SK-N-SH (cell line): ENCODE results near the gene CEACAM19. TPM values are rescaled to one million over a fixed set of nuclear protein-coding genes. Genes with fewer than 3 reads are reported as not detected.

Experiments used
- CTCF ChIA-PET: fragments of 300-600, 350-600 bp; formaldehyde crosslinking; extraction: SDS; loops from one replicate; lab custom pipeline; 2021; lab: Yijun Ruan, JAX
- POLR2A ChIA-PET: fragments of 350-600 bp; sonication (Branson Sonifier 250); formaldehyde crosslinking; extraction: SDS; loops from one replicate; lab custom pipeline; 2020; ENCODE audit warnings: antibody characterized with exemption, inconsistent platforms; lab: Yijun Ruan, JAX
- DNase-seq: peaks from one replicate; pipeline ENCODE4 v3.0.0; 2012
- H2AFZ ChIP-seq: fragments of 200-600 bp; sonication (generic); 2 replicates; pipeline ENCODE4 v1.8.1; 2016; ENCODE audit warnings: antibody characterized with exemption, mild to moderate bottlenecking, low read depth
- H3F3A ChIP-seq: fragments of 200-600 bp; sonication (generic); replicated peaks from 2 replicates; pipeline ENCODE3; 2016; ENCODE audit warnings: antibody characterized with exemption, mild to moderate bottlenecking; ENCODE audit not compliant: insufficient read depth
- H3K27ac ChIP-seq, 2 experiments: fragments of 200-500 bp in 1 of 2; fragments of 200-600 bp in 1 of 2; sonication (Bioruptor generic) in 1 of 2; sonication (generic), shearing (Covaris generic) in 1 of 2; 2 replicates each; pipeline versions ENCODE4 v1.5.1 to v1.6.1; 2014 to 2016; ENCODE audit warnings: low read depth in 2 of 2, inconsistent platforms in 1 of 2, low read length in 1 of 2, mild to moderate bottlenecking in 1 of 2, mixed read lengths in 1 of 2
- H3K27me3 ChIP-seq: fragments of 200-600 bp; sonication (generic), shearing (Covaris generic); 2 replicates; pipeline ENCODE4 v1.6.1; 2016; ENCODE audit warnings: mixed run types; ENCODE audit not compliant: insufficient read depth
- H3K36me3 ChIP-seq, 2 experiments: fragments of 200-500 bp in 1 of 2; fragments of 200-600 bp in 1 of 2; sonication (Bioruptor generic) in 1 of 2; sonication (generic) in 1 of 2; replicated peaks in 1 of 2; 2 replicates each; pipeline versions ENCODE3 to v1.5.1; 2014 to 2016; ENCODE audit warnings: low read length in 1 of 2, mild to moderate bottlenecking in 1 of 2; ENCODE audit not compliant: insufficient read depth in 2 of 2, control insufficient read depth in 1 of 2
- H3K4me1 ChIP-seq, 2 experiments: fragments of 200-500 bp in 1 of 2; fragments of 200-600 bp in 1 of 2; sonication (Bioruptor generic) in 1 of 2; sonication (generic), shearing (Covaris generic) in 1 of 2; 2 replicates each; pipeline versions ENCODE4 v1.5.1 to v1.6.1; 2014 to 2016; ENCODE audit warnings: low read depth in 1 of 2, low read length in 1 of 2, mixed run types in 1 of 2; ENCODE audit not compliant: insufficient read depth in 2 of 2, control insufficient read depth in 1 of 2
- H3K4me2 ChIP-seq: fragments of 200-600 bp; sonication (generic), shearing (Covaris generic); 2 replicates; pipeline ENCODE4 v1.6.1; 2017; ENCODE audit warnings: mixed run types
- H3K4me3 ChIP-seq, 2 experiments: fragments of 200-500 bp in 1 of 2; fragments of 200-600 bp in 1 of 2; sonication (Bioruptor generic) in 1 of 2; sonication (generic), shearing (Covaris generic) in 1 of 2; 2 replicates each; pipeline versions ENCODE4 v1.5.1 to v1.8.1; 2014 to 2016; ENCODE audit warnings: low read depth in 2 of 2, inconsistent platforms in 1 of 2, low read length in 1 of 2, mild to moderate bottlenecking in 1 of 2, mixed read lengths in 1 of 2, moderate library complexity in 1 of 2
- H3K79me2 ChIP-seq: fragments of 200-600 bp; sonication (generic); 2 replicates; pipeline ENCODE4 v1.8.1; 2017; ENCODE audit warnings: mild to moderate bottlenecking; ENCODE audit not compliant: insufficient read depth
- H3K9ac ChIP-seq: fragments of 200-600 bp; sonication (generic); 2 replicates; pipeline ENCODE4 v1.6.1; 2017; ENCODE audit warnings: mixed run types
- H3K9me2 ChIP-seq: fragments of 200-600 bp; sonication (generic); 2 replicates; pipeline ENCODE4 v1.6.1; 2017; ENCODE audit warnings: mixed run types
- H3K9me3 ChIP-seq: fragments of 200-600 bp; sonication (generic); 2 replicates; pipeline ENCODE4 v1.6.1; 2017; ENCODE audit warnings: mixed run types, mild to moderate bottlenecking, moderate library complexity
- H4K20me1 ChIP-seq: fragments of 200-600 bp; sonication (generic); 2 replicates; pipeline ENCODE4 v1.6.1; 2017; ENCODE audit warnings: mild to moderate bottlenecking, mixed run types; ENCODE audit not compliant: insufficient read depth
- EZH2phosphoT487 ChIP-seq: fragments of 200-600 bp; sonication (generic); IDR thresholded peaks from 2 replicates; pipeline ENCODE4 v1.6.1; 2017; ENCODE audit warnings: low read depth, mixed run types, mild to moderate bottlenecking, antibody characterized with exemption, moderate library complexity, borderline replicate concordance
- FOSL2 ChIP-seq: IDR thresholded peaks from 2 replicates; pipeline ENCODE4 v1.4.0; 2012; ENCODE audit warnings: low read depth, mild to moderate bottlenecking, moderate library complexity, borderline replicate concordance
- JUND ChIP-seq: IDR thresholded peaks from 2 replicates; pipeline ENCODE4 v1.4.0; 2012
- MEF2A ChIP-seq: IDR thresholded peaks from 2 replicates; pipeline ENCODE4 v1.4.0; 2012; ENCODE audit warnings: low read depth, borderline replicate concordance
- NFIC ChIP-seq: IDR thresholded peaks from 2 replicates; pipeline ENCODE4 v1.4.0; 2012; ENCODE audit warnings: borderline replicate concordance
- PBX3 ChIP-seq: IDR thresholded peaks from 2 replicates; pipeline ENCODE4; 2012
- REST ChIP-seq: IDR thresholded peaks from 2 replicates; pipeline ENCODE4 v1.6.1; 2012; ENCODE audit warnings: mild to moderate bottlenecking, low read depth, low read length, moderate library complexity
- RFX5 ChIP-seq: IDR thresholded peaks from 2 replicates; pipeline ENCODE4 v1.6.1; 2012; ENCODE audit warnings: mild to moderate bottlenecking, improper control_type of control experiment, low read length
- RXRA ChIP-seq: IDR thresholded peaks from 2 replicates; pipeline ENCODE4 v1.4.0; 2012; ENCODE audit warnings: low read depth, mild to moderate bottlenecking, borderline replicate concordance
- TAF1 ChIP-seq: IDR thresholded peaks from 2 replicates; pipeline ENCODE4 v1.6.1; 2012; ENCODE audit warnings: low read depth, mild to moderate bottlenecking, low read length, moderate library complexity, borderline replicate concordance
- TCF12 ChIP-seq: IDR thresholded peaks from 2 replicates; pipeline ENCODE4 v1.4.0; 2012
- YY1 ChIP-seq: IDR thresholded peaks from 2 replicates; pipeline ENCODE4 v1.4.0; 2012; ENCODE audit warnings: low read depth, mild to moderate bottlenecking
- WGBS: methylation state at CpG from one replicate; pipeline ENCODE4 v1.1.6; 2017; ENCODE audit warnings: low lambda C conversion rate; 5-methylcytosine and 5-hydroxymethylcytosine counted together
- polyA plus RNA-seq, 3 experiments: library from polyadenylated mRNA; depleted of rRNA; stranded (reverse); fragments of >200 nt; gene quantifications; 2 replicates each; pipeline ENCODE4 v1.2.3, GENCODE V29; 2012
- TF ChIP-seq, protein P1 (sequence below): fragments of 150-350 bp; IDR thresholded peaks from 2 replicates; pipeline ENCODE4 v1.6.1; 2017; ENCODE audit warnings: antibody characterized with exemption, low read length, low read depth, borderline replicate concordance
- TF ChIP-seq, protein P2 (sequence below): IDR thresholded peaks from 2 replicates; pipeline ENCODE4 v1.4.0; 2012; ENCODE audit warnings: low read depth
- TF ChIP-seq, protein P3 (sequence below): fragments of 200-600 bp; sonication (generic); IDR thresholded peaks from 2 replicates; pipeline ENCODE4 v1.6.1; 2017; ENCODE audit warnings: antibody characterized with exemption, mild to moderate bottlenecking, moderate library complexity

CEACAM19 gene
- polyA plus RNA-seq, 1 of the 3 experiments (the other 2 are of a cell fraction) = 2.0 TPM

DNA sequence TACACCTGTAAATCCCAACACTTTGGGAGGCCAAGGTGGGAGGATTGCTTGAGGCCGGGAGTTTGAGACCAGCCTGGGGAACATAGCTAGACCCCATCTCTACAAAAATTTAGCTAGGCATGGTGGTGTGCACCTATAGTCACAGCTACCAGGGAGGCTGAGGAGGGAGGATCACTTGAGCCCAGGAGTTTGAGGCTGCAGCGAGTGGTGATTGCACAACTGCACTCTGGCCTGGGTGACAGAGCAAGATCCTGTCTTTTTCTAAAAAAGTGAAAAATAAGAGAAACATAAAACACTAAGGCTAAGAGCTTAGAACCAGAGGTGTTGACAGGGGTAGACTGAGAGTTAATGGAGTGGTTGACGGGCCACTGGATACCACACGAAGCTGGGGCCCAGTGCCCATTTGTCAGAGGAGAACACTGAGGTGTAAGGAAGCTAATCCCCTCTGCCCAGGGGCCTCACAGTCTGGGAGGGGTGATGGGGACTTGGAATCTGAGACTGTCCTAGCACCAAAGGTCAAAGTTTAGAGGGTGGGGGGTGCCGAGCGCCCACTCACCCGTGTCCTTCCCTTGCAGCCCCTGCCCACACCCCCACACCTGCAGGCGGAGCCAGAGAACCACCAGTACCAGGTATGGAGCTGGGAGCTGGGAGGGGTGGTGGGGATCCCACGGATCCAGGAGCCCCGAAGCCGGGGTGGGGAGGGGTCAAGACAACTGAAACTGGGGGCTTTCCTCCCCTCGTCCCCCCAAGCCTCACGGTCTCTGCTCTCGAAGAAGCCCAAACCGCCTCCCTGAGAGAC, 10.9 kb downstream of the CEACAM19 start:
- H4K20me1 ChIP-seq = no peaks in the 10 kb centered on the region
- H3K79me2 ChIP-seq = no peaks in the 10 kb centered on the region
- no peak overlapping the region for H3K9ac ChIP-seq
- H3K9me2 ChIP-seq = no peaks in the 10 kb centered on the region
- peaks cover 0 to 6% of the 10 kb centered on the region in 2 experiments; a peak in 1 of 4 replicates for H3K4me1 ChIP-seq
- no peak for DNase-seq
- POLR2A ChIA-PET = no interaction called here
- H3K36me3 ChIP-seq = no peaks in the 10 kb centered on the region
- H2AFZ ChIP-seq = no peak overlapping the region
- CTCF ChIA-PET = interaction anchor here (0.6 to 2.8 kb wide), 4 partner anchors 24 to 157 kb away, joined by 3 to 10 read pairs (median 8); no protein-coding TSS in a partner anchor
- H3K27ac ChIP-seq = no peak overlapping the region
- no peak overlapping the region for H3K4me3 ChIP-seq
- H3K4me2 ChIP-seq = no peak overlapping the region
- H3K9me3 ChIP-seq = no peaks in the 10 kb centered on the region
- H3K27me3 ChIP-seq = no peaks in the 10 kb centered on the region
- WGBS = 90% methylated on average over 8 of the region's 15 CpGs
- H3F3A ChIP-seq = peaks cover 41% of the 10 kb centered on the region
- TF ChIP-seq PBX3 (no peak), FOSL2 (no peak), NFIC (no peak), REST (no peak), TAF1 (no peak), RXRA (no peak), TCF12 (no peak), YY1 (no peak), MEF2A (no peak), RFX5 (no peak), EZH2phosphoT487 (no peak), JUND (no peak)
- TF ChIP-seq, protein P1, sequence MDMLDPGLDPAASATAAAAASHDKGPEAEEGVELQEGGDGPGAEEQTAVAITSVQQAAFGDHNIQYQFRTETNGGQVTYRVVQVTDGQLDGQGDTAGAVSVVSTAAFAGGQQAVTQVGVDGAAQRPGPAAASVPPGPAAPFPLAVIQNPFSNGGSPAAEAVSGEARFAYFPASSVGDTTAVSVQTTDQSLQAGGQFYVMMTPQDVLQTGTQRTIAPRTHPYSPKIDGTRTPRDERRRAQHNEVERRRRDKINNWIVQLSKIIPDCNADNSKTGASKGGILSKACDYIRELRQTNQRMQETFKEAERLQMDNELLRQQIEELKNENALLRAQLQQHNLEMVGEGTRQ = no peak
- TF ChIP-seq, protein P2, sequence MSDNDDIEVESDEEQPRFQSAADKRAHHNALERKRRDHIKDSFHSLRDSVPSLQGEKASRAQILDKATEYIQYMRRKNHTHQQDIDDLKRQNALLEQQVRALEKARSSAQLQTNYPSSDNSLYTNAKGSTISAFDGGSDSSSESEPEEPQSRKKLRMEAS = no peak
- TF ChIP-seq, protein P3, sequence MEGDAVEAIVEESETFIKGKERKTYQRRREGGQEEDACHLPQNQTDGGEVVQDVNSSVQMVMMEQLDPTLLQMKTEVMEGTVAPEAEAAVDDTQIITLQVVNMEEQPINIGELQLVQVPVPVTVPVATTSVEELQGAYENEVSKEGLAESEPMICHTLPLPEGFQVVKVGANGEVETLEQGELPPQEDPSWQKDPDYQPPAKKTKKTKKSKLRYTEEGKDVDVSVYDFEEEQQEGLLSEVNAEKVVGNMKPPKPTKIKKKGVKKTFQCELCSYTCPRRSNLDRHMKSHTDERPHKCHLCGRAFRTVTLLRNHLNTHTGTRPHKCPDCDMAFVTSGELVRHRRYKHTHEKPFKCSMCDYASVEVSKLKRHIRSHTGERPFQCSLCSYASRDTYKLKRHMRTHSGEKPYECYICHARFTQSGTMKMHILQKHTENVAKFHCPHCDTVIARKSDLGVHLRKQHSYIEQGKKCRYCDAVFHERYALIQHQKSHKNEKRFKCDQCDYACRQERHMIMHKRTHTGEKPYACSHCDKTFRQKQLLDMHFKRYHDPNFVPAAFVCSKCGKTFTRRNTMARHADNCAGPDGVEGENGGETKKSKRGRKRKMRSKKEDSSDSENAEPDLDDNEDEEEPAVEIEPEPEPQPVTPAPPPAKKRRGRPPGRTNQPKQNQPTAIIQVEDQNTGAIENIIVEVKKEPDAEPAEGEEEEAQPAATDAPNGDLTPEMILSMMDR = no peak
